IMR-90 (cell line): Measurements from ENCODE around the gene OR51E1. TPM values are rescaled to one million over a fixed set of nuclear protein-coding genes. Genes with fewer than 3 reads are reported as not detected.

ENCODE experiments used
- ATAC-seq: fragments of 200-7000 bp; cut with Tn5 transposase; 2 replicates; pipeline ENCODE4 v1.9.1; 2020; ENCODE audit warnings: low read depth, mild to moderate bottlenecking, moderate library complexity
- BruUV-seq: library from RNA; stranded (reverse); fragments of 400-500 nt; replicated peaks from 2 replicates; lab custom pipeline; 2021; lab: Mats Ljungman, UMichigan
- CTCF ChIA-PET: fragments of 300-600 bp; formaldehyde crosslinking; extraction: SDS; loops from one replicate; lab custom pipeline; 2021; ENCODE audit warnings: antibody characterized with exemption; lab: Yijun Ruan, JAX
- POLR2A ChIA-PET: fragments of 300-600 bp; sonication (Branson Sonifier 250); formaldehyde crosslinking; loops from one replicate; lab custom pipeline; 2022; ENCODE audit warnings: antibody characterized with exemption; ENCODE audit not compliant: unreplicated experiment; lab: Charles Lee
- DNase-seq: peaks from one replicate; pipeline ENCODE4 v3.0.0; 2013
- H2AFZ ChIP-seq: replicated peaks from 2 replicates; pipeline ENCODE3; 2013; ENCODE audit warnings: low read length, mild to moderate bottlenecking; ENCODE audit not compliant: poor library complexity
- H2AK5ac ChIP-seq: 2 replicates; pipeline ENCODE4 v1.6.1; 2013; ENCODE audit warnings: low read depth, low read length, inconsistent platforms
- H2AK9ac ChIP-seq: replicated peaks from 2 replicates; pipeline ENCODE3; 2013; ENCODE audit warnings: mild to moderate bottlenecking, low read depth, low read length, moderate library complexity; ENCODE audit not compliant: poor library complexity
- H2BK120ac ChIP-seq: 2 replicates; pipeline ENCODE4 v1.6.1; 2013; ENCODE audit warnings: low read depth, low read length, inconsistent platforms
- H2BK15ac ChIP-seq: 3 replicates; pipeline ENCODE4 v1.6.1; 2013; ENCODE audit warnings: low read depth, low read length, inconsistent platforms
- H2BK20ac ChIP-seq: 2 replicates; pipeline ENCODE4 v1.6.1; 2013; ENCODE audit warnings: low read depth, mild to moderate bottlenecking, inconsistent platforms, low read length, moderate library complexity
- H2BK5ac ChIP-seq: 2 replicates; pipeline ENCODE4 v1.6.1; 2013; ENCODE audit warnings: mild to moderate bottlenecking, low read depth, low read length, inconsistent platforms; ENCODE audit not compliant: poor library complexity, severe bottlenecking
- H3K14ac ChIP-seq: replicated peaks from 2 replicates; pipeline ENCODE4 v1.6.1; 2013; ENCODE audit warnings: low read depth, low read length, inconsistent platforms
- H3K18ac ChIP-seq: 2 replicates; pipeline ENCODE4 v1.6.1; 2013; ENCODE audit warnings: low read depth, low read length, control low read depth
- H3K23ac ChIP-seq: 2 replicates; pipeline ENCODE4 v1.6.1; 2013; ENCODE audit warnings: low read depth, low read length, inconsistent platforms
- H3K27ac ChIP-seq: 2 replicates; pipeline ENCODE4 v1.5.1; 2013; ENCODE audit warnings: mild to moderate bottlenecking, control low read depth, low read length; ENCODE audit not compliant: insufficient read depth
- H3K27me3 ChIP-seq: 2 replicates; pipeline ENCODE4 v1.6.1; 2013; ENCODE audit warnings: low read length; ENCODE audit not compliant: control insufficient read depth, insufficient read depth
- H3K36me3 ChIP-seq: 2 replicates; pipeline ENCODE4 v1.6.1; 2013; ENCODE audit warnings: low read length, mixed read lengths; ENCODE audit not compliant: control insufficient read depth, insufficient read depth
- H3K4ac ChIP-seq: 2 replicates; pipeline ENCODE4 v1.6.1; 2013; ENCODE audit warnings: low read depth, low read length, inconsistent platforms
- H3K4me1 ChIP-seq: 2 replicates; pipeline ENCODE4 v1.6.1; 2013; ENCODE audit warnings: low read length, mixed read lengths; ENCODE audit not compliant: control insufficient read depth, insufficient read depth
- H3K4me2 ChIP-seq: 2 replicates; pipeline ENCODE4 v1.6.1; 2013; ENCODE audit warnings: low read depth, mild to moderate bottlenecking, control low read depth, low read length, moderate library complexity
- H3K4me3 ChIP-seq: 2 replicates; pipeline ENCODE4 v1.5.1; 2013; ENCODE audit warnings: low read depth, mild to moderate bottlenecking, control low read depth, low read length, moderate library complexity; ENCODE audit not compliant: insufficient read depth
- H3K56ac ChIP-seq: 2 replicates; pipeline ENCODE4 v1.6.1; 2013; ENCODE audit warnings: low read length, inconsistent platforms; ENCODE audit not compliant: insufficient read depth; ENCODE audit errors: extremely low read depth
- H3K79me1 ChIP-seq, 2 experiments: 2 replicates each; pipeline ENCODE4 v1.6.1; 2013; ENCODE audit warnings: low read length in 2 of 2, inconsistent platforms in 1 of 2, low read depth in 1 of 2
- H3K9ac ChIP-seq: 2 replicates; pipeline ENCODE4 v1.6.1; 2013; ENCODE audit warnings: low read depth, low read length, control low read depth
- H3K9me1 ChIP-seq: 2 replicates; pipeline ENCODE4 v1.6.1; 2013; ENCODE audit warnings: low read length, inconsistent platforms; ENCODE audit not compliant: insufficient read depth
- H3K9me3 ChIP-seq: 2 replicates; pipeline ENCODE4 v1.6.1; 2013; ENCODE audit warnings: low read length; ENCODE audit not compliant: control insufficient read depth, insufficient read depth
- H4K20me1 ChIP-seq: 2 replicates; pipeline ENCODE4 v1.6.1; 2013; ENCODE audit warnings: low read length, inconsistent platforms; ENCODE audit not compliant: insufficient read depth
- H4K5ac ChIP-seq: 2 replicates; pipeline ENCODE4 v1.6.1; 2013; ENCODE audit warnings: mild to moderate bottlenecking, low read depth, low read length, control low read depth
- H4K8ac ChIP-seq, 2 experiments: 2 replicates each; pipeline ENCODE4 v1.6.1; 2013; ENCODE audit warnings: low read depth in 2 of 2, low read length in 2 of 2, control low read depth in 1 of 2, inconsistent platforms in 1 of 2
- H4K91ac ChIP-seq: 2 replicates; pipeline ENCODE4 v1.6.1; 2013; ENCODE audit warnings: low read depth, low read length, inconsistent platforms; ENCODE audit not compliant: insufficient read depth
- FOS ChIP-seq: fragments of 150-350 bp; IDR thresholded peaks from 2 replicates; pipeline ENCODE4 v1.6.1; 2016; ENCODE audit warnings: low read depth, low read length
- MAFK ChIP-seq: IDR thresholded peaks from 2 replicates; pipeline ENCODE4 v1.6.1; 2012; ENCODE audit warnings: low read depth, low read length, improper control_type of control experiment
- MXI1 ChIP-seq: IDR thresholded peaks from 2 replicates; pipeline ENCODE4 v1.6.1; 2012; ENCODE audit warnings: low read depth, mild to moderate bottlenecking, low read length, moderate library complexity, borderline replicate concordance
- WGBS, 2 experiments: methylation state at CpG; one replicate each; pipeline versions ENCODE4 v1.1.5 to v1.1.7; 2013; ENCODE audit warnings: missing lambda C conversion rate in 2 of 2; ENCODE audit not compliant: insufficient read length in 1 of 2; ENCODE audit errors: extremely low coverage in 2 of 2; 5-methylcytosine and 5-hydroxymethylcytosine counted together
- dilution Hi-C: fragments of 300-500 bp; cut with HindIII; formaldehyde crosslinking; loops from one replicate; pipeline ENCODE4 v1.14.3; 2018; ENCODE audit warnings: low sequenced_read_pairs; ENCODE audit not compliant: unreplicated experiment
- in situ Hi-C: fragments of 300-500 bp; cut with MboI; formaldehyde crosslinking; loops from 3 replicates; pipeline ENCODE4 v1.14.3; 2019; ENCODE audit warnings: low sequenced_read_pairs, inconsistent platforms, mixed read lengths
- intact Hi-C: fragments of 100-400 bp; cut with micrococcal nuclease; formaldehyde crosslinking; loops from 2 replicates; pipeline ENCODE4 v1.10.0; 2022
- polyA plus RNA-seq, 3 experiments: library from polyadenylated mRNA; depleted of rRNA; stranded (reverse); fragments of >200 nt; gene quantifications; 2 replicates each; pipeline ENCODE4 v1.2.3, GENCODE V29; 2012; ENCODE audit warnings: low replicate concordance in 1 of 3
- total RNA-seq: library from RNA; depleted of rRNA; stranded (reverse); fragments of >200 nt; gene quantifications from 2 replicates; pipeline ENCODE4 v1.2.3, GENCODE V29; 2012
- TF ChIP-seq, protein P1 (sequence below): fragments of 150-350 bp; IDR thresholded peaks from 2 replicates; pipeline ENCODE4 v1.6.1; 2017; ENCODE audit warnings: mild to moderate bottlenecking, antibody characterized with exemption, low read length, low read depth
- TF ChIP-seq, protein P2 (sequence below): fragments of 150-350 bp; IDR thresholded peaks from 2 replicates; pipeline ENCODE4 v1.6.1; 2016; ENCODE audit warnings: low read depth, mild to moderate bottlenecking, low read length, moderate library complexity, borderline replicate concordance

Gene OR51E1
- total and polyA plus RNA-seq, 2 of the 4 experiments (the other 2 are of a cell fraction) = 0.02 TPM; not detected in 1

DNA sequence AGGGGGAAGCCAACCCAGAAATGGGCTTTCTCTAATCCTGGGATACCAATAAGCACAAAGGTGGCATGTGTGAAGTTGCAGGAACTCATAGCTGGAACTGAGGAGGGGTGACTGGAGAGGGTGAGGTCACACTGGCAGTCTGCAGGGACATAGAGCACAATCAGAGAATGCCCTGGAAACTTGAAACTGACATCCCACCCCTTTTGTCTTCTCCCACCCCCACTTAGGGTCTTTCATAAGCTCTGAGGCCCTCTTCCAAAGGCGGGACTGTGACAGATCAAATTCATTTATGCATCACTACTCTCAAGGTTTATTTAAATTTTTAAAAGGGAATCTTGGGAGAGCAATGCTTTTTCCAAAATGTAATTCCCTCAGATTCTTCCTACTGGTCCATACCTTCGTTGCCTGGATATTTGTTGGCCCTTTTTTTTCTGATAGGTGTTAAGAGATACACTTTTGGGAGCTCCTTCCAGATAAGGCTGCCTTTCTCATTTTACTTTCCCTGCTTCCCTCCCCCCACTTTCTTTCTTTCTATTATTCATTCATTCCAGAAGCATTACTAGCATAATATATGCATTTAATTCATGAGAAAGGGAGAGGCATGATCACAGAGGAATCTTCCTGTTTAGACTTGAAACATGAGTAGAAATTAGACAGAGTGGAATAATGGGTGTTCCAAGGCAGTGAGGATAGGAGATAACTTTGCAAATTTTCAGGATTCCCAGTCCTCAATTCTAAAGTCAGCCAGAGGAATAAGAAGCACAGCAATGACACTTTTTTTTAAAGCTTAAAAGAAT is 39.0 kb downstream of the OR51E1 start:
- Histone ChIP-seq H3K27ac (peak overlapping the region; percentile 81), H4K91ac (peak overlapping the region; percentile 90), H2AK5ac (peak overlapping the region; percentile 98), H2BK120ac (peak overlapping the region; percentile 98), H3K4ac (peak overlapping the region; percentile 81), H2BK5ac (peak overlapping the region; percentile 90), H3K9ac (no peak overlapping the region), H3K14ac (peak overlapping the region; percentile 87), H4K5ac (peak overlapping the region; percentile 70), H3K4me2 (peak overlapping the region; percentile 46; the same call in 1 of the 2 replicates), H3K18ac (peak overlapping the region; percentile 99), H3K27me3 (no peaks in the 10 kb centered on the region), H4K8ac (peak overlapping the region; percentile 89 to 94), H2AK9ac (no peak overlapping the region), H3K23ac (peak overlapping the region; percentile 64; the same call in 1 of the 2 replicates), H3K9me1 (peaks cover 7% of the 10 kb centered on the region; the same call in 1 of the 2 replicates), H2BK20ac (peak overlapping the region; percentile 96), H2BK15ac (peak overlapping the region; percentile 91), H3K4me3 (no peak overlapping the region), H3K36me3 (no peaks in the 10 kb centered on the region), H3K9me3 (no peaks in the 10 kb centered on the region), H3K56ac (no peak overlapping the region; the same call in 1 of the 2 replicates), H4K20me1 (no peaks in the 10 kb centered on the region), H2AFZ (peak overlapping the region; percentile 64), H3K79me1 (no peaks in the 10 kb centered on the region), H3K4me1 (peaks cover 9% of the 10 kb centered on the region)
- dilution Hi-C loops (no loop called here), in situ Hi-C loops (no loop called here), intact Hi-C loops (no loop called here)
- TF ChIP-seq MAFK (no peak), FOS (peak; percentile 19; the same call in 1 of the 2 replicates), MXI1 (no peak)
- TF ChIP-seq, protein P1, sequence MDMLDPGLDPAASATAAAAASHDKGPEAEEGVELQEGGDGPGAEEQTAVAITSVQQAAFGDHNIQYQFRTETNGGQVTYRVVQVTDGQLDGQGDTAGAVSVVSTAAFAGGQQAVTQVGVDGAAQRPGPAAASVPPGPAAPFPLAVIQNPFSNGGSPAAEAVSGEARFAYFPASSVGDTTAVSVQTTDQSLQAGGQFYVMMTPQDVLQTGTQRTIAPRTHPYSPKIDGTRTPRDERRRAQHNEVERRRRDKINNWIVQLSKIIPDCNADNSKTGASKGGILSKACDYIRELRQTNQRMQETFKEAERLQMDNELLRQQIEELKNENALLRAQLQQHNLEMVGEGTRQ = no peak
- TF ChIP-seq, protein P2, sequence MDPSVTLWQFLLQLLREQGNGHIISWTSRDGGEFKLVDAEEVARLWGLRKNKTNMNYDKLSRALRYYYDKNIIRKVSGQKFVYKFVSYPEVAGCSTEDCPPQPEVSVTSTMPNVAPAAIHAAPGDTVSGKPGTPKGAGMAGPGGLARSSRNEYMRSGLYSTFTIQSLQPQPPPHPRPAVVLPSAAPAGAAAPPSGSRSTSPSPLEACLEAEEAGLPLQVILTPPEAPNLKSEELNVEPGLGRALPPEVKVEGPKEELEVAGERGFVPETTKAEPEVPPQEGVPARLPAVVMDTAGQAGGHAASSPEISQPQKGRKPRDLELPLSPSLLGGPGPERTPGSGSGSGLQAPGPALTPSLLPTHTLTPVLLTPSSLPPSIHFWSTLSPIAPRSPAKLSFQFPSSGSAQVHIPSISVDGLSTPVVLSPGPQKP = no peak
- WGBS, 2 experiments = no CpG with 5 or more reads among the region's 2 CpGs
- no TSS peak for BruUV-seq
- DNase-seq (peak; percentile 79), ATAC-seq (peak; percentile 92)
- POLR2A ChIA-PET = no interaction called here
- CTCF ChIA-PET = interaction anchor here (0.8 to 1.3 kb wide), 2 partner anchors 10 to 46 kb away, joined by 4 to 9 read pairs; partner anchors contain the start of gene OR51D1
